HPDE6-E6E7 (cell line): ENCODE results near the gene SPDYE16.
"Not testable (repeated sequence)": the region's sequence is repeated elsewhere in the genome, so short reads cannot be mapped to it uniquely, and the experiment has no call there.

Source experiments
- DNase-seq: peaks from one replicate; pipeline ENCODE4 v3.0.0; 2011; ENCODE audit warnings: missing footprints; ENCODE audit errors: extremely low spot score

Gene SPDYE16

GRCh38 chr7:76504351-76505167 lies 38.5 kb downstream of the SPDYE16 start:
- DNase-seq = not testable (repeated sequence)

DNA sequence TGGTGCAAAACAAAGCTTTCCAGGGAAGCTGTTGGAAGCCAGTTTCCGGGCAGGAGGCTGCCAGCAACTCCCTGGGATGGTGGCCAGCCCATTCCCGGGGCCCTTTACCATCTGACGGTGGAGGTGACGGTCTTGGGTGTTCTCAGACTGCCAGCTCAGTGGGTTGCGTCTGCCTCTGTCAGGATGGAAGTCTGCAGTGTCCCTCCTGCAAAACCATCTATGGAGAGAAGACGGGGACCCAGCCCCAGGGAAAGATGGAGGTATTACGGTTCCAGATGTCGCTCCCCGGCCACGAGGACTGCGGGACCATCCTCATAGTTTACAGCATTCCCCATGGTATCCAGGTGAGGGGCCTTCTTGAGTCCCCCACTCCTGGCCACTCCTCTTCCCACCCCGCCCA lies 39.9 kb downstream of the SPDYE16 start:
- DNase-seq = not testable (repeated sequence)

DNA sequence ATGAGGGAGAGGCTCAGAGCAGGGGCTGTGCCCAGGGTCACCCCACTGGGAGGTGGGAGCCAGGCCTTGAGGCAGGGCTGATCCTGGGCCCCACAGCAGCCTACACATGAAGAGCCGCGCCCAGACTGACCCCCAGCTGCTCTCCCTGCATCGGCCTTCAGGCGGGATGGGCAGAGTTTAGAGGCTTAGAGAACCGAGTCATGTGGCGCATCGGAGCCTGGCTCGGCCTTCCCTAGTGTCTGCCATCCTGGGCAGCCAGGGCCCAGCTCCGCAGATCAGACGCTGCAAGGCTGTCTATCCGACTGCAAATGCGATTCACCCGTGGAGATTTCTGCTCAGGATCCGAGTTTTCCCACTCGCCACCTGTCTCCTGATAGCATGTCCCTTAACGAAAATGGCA lies 40.3 kb downstream of the SPDYE16 start:
- DNase-seq = not testable (repeated sequence)

- not testable (repeated sequence) for DNase-seq
Measured at GRCh38 chr7:76502224-76502623, 40.9 kb downstream of the SPDYE16 start.

DNA sequence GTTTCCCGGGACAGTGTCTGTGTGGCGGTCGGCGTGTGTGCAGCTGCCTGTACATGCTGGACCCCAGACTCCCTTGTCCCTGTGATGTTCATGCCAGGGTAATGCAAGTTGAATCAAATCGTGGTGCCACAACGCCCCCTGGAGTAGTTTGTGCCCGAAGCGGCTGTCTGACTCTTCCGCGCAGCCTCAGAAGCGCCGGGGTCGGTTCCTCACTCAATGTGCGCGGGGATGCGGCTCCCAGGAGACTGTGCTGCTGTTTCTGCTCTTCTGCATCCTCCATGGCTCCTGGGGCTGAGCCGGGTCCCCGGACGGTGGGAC lies 43.2 kb downstream of the SPDYE16 start:
- DNase-seq = not testable (repeated sequence)

DNA sequence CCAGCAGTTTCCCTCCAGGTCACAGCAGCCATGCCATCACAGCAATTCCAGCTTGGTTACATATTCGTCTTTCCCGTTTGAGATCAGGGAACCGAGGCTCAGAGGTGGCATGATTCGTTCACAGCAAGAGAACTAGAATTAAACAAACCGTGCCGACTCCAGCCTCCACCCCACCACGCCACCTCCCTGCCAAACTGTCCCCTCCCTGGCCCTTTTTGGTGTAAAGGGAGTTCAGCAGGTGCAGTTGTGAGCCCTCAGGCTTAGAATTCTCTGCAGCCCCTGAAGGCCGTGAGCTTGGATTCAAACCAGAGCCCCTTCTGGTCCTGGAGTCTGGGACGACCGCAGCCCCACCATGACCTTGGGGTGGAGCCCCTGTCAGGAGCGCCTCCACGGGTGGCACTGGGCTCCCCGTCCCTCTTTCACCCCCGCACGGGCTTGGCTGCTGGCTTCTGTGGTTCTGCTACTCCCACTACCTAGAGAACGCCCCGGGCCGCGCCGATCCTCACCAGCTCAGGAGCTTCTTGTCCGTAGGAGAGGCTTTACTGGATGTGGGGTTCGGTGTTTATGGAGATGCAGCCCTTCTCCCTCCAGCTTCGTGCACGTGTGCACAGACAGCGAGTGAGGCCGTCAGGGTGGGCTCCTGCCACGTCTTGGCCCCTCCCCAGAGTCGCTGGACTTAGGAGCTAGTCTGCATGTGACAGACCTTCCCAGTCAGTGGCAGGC lies 43.7 kb downstream of the SPDYE16 start:
- DNase-seq = not testable (repeated sequence)

DNA sequence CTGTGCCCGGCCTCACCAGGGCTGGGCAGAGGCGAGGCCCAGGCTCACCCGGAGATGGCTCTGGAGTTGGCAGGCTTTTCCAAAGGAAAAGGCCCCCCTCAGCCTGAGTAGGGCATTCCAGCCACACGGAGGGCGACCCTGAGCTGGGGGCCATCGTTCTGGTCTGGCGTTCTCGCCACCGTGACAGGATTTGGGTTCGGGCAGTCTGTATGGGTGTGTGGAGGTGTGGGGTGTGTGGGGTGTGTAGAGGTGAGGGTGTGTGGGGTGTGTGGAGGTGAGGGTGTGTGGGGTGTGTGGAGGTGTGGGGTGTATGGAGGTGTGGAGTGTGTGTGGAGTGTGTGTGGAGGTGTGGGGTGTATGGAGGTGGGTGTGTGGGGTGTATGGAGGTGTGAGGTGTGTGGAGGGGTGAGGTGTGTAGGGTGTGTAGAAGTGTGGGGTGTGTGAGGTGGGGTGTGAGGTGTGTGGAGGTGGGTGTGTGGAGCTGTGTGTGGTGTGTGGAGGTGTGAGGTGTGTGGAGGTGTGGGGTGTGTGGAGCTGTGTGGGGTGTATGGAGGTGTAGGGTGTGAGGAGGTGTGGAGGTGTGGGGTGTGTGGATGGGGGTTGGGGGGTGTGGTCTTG lies 44.4 kb downstream of the SPDYE16 start:
- DNase-seq = not testable (repeated sequence)

GRCh38 chr7:76497918-76498582 lies 45.0 kb downstream of the SPDYE16 start:
- not testable (repeated sequence) for DNase-seq

DNA sequence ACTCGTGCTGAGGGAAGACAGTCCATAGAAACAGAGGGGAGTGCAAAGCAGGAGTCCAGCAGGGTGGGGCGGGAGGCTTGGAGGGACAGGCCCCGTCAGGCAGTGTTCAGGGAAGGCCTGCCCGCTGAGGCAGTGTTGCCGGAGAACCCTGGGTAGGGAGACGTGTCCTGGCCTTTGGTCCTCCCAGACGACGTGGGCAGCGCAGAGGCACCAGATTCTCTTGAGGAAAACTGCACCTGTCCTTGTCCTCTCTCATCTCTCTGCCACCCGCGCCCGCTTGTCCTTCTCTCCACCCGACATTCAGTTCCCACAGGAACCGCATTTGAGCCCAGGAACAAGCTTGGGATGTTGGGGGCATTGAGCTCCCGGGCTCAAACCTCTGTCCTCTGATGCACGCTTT lies 47.4 kb downstream of the SPDYE16 start:
- DNase-seq = not testable (repeated sequence)

GRCh38 chr7:76492139-76492538 lies 51.0 kb downstream of the SPDYE16 start:
- DNase-seq = not testable (repeated sequence)

- DNase-seq = not testable (repeated sequence)
Measured at GRCh38 chr7:76487969-76488368, 55.1 kb downstream of the SPDYE16 start.

DNA sequence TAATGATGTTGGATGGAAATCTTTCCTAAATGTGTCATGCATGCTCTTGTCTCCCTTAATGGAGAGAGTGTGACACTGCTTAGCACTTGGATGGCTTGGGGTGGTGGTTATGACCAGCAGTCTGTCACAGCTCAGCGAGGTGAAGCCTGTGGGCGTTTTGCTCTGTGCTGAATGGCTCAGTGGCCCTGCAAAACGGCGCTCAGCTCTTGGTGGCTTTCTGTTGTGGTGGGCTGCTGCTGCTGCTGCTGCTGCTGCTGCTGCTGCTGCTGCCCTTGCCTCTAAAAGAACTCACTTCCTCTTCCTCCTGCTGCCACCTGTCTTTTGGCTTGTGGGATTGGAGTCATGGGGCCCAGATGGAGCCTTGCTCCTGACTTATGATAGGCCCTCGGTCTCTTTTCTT lies 56.5 kb downstream of the SPDYE16 start:
- not testable (repeated sequence) for DNase-seq

GRCh38 chr7:76485822-76486610 lies 57.1 kb downstream of the SPDYE16 start:
- DNase-seq = not testable (repeated sequence)

- not testable (repeated sequence) for DNase-seq
Measured at GRCh38 chr7:76484456-76484855, 58.6 kb downstream of the SPDYE16 start.

- DNase-seq = not testable (repeated sequence)
Measured at GRCh38 chr7:76483081-76483480, 60.0 kb downstream of the SPDYE16 start.

- not testable (repeated sequence) for DNase-seq
Measured at GRCh38 chr7:76482660-76483059, 60.4 kb downstream of the SPDYE16 start.
